Brain microvascular endothelial cell (primary cell): ENCODE measurements around the gene ETF1.

Experiments used
- DNase-seq: peaks from one replicate; pipeline ENCODE4 v3.0.0-alpha.2; 2020
- H3K27ac ChIP-seq: fragments of 250-450 bp; sonication (Bioruptor Pico); 2 replicates; pipeline ENCODE4 v1.5.1; 2020; ENCODE audit warnings: mild to moderate bottlenecking, moderate library complexity
- H3K27me3 ChIP-seq: fragments of 250-450 bp; sonication (Bioruptor Pico); replicated peaks from 2 replicates; pipeline ENCODE4 v1.5.1; 2020; ENCODE audit warnings: mild to moderate bottlenecking
- H3K36me3 ChIP-seq: fragments of 250-450 bp; sonication (Bioruptor Pico); replicated peaks from 2 replicates; pipeline ENCODE4 v1.5.1; 2020; ENCODE audit warnings: mild to moderate bottlenecking
- H3K4me3 ChIP-seq: 2 replicates; pipeline ENCODE4 v1.5.1; 2011; ENCODE audit warnings: low read depth, mild to moderate bottlenecking, control low read depth, low read length, moderate library complexity
- in situ Hi-C: cut with HindIII; loops from 2 replicates; pipeline ENCODE4 v1.10.0; 2017; ENCODE audit warnings: low sequenced_read_pairs, low pct_ligation_motif_present
- TF ChIP-seq, protein P1 (sequence below): IDR thresholded peaks from 2 replicates; pipeline ENCODE4 v1.5.1; 2011; ENCODE audit warnings: low read depth, mild to moderate bottlenecking, moderate library complexity, low read length, control low read depth, inconsistent platforms; ENCODE audit errors: missing control alignments

The ETF1 gene

DNA sequence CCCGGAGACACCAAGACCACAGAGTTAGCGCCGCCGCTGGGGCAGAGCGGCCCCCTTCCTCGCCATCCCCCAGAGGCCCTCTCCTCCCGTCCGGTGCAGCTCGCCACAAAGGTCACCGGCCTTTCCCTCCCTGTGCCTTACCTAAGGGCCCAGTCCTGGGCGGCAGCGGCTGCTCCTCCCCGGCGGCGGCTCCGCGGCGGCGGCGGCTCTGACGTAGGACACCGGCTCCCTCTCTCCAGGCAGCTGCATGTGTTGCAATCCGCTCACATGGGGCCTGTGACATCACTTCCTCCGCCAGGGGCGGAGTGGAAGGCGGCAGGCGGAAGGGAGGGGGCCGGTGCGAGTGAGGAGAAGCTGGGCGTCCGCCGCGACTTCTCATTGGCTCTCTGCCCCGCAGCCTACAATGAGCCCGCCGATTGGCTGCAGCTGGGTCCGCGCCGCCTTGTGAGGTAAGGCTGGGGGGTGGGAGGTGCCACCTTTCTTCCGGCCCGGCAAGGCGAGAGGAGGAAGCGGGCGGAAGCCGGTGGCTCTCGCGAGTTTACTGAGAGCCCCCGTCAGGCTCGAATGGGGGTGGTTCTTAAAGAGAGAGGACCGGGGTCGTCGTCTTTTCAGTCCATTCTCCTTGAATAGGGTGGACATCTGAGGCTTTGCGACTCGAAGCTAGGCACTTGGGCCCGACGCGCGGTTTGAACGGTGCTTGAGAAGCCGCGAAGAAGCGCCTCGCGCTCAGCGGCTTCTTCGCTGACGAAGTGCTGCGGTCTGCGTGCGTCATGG, at the start of gene ETF1:
TSS of gene ETF1 (minus strand) at position 281 of the 774 bp plus-strand sequence. CDS start 318 bp downstream, outside the sequence.
- TF ChIP-seq, protein P1, sequence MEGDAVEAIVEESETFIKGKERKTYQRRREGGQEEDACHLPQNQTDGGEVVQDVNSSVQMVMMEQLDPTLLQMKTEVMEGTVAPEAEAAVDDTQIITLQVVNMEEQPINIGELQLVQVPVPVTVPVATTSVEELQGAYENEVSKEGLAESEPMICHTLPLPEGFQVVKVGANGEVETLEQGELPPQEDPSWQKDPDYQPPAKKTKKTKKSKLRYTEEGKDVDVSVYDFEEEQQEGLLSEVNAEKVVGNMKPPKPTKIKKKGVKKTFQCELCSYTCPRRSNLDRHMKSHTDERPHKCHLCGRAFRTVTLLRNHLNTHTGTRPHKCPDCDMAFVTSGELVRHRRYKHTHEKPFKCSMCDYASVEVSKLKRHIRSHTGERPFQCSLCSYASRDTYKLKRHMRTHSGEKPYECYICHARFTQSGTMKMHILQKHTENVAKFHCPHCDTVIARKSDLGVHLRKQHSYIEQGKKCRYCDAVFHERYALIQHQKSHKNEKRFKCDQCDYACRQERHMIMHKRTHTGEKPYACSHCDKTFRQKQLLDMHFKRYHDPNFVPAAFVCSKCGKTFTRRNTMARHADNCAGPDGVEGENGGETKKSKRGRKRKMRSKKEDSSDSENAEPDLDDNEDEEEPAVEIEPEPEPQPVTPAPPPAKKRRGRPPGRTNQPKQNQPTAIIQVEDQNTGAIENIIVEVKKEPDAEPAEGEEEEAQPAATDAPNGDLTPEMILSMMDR: no peak
- H3K27me3 ChIP-seq: no peaks in the 10 kb centered on the region
- in situ Hi-C loops: no loop called here
- peak; percentile 100 for DNase-seq
- H3K27ac ChIP-seq: peak within 1 kb of the TSS; percentile 99
- peak within 1 kb of the TSS; percentile 99 for H3K4me3 ChIP-seq
- H3K36me3 ChIP-seq: peaks cover 7% of the 10 kb centered on the region

DNA sequence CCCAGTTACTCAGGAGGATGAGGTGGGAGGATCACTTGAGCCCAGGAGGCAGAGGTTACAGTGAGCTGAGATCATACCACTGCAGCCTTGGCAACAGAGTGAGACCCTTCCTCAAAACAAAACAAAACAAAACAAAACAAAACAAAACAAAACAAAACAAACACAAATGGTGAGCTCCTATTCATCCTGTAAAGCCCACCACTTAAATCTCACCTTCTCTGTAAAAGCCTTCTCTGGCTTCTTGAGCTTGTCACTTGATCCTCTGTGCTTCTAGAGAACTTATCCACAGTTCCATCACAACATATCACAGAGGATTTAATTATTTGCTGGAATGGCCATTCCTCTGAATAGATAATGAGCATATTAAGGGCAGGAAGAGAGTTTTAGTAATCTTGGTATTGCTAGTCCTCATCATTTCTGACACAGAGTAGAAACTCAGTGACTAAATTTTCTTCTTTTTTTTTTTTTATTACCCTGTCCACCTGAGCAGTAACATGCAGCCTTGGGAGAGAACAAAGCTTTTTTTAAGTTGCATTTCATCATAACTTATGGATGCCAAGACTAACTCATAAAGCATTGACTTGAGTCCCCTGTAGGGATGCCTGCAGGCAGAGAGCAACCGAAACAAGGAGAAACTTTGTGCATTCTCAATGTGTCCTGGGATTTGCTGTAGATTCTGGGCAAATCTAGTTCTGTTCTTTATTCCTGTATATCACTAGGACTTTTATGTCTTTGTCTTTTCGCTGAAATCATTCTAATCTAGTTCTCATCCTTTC, 45.2 kb upstream of the ETF1 start:
- TF ChIP-seq, protein P1: no peak
- no peaks in the 10 kb centered on the region for H3K36me3 ChIP-seq
- H3K27me3 ChIP-seq: no peaks in the 10 kb centered on the region
- DNase-seq: no peak
- no peak overlapping the region for H3K27ac ChIP-seq
- in situ Hi-C loops: no loop called here
- no peak overlapping the region for H3K4me3 ChIP-seq

DNA sequence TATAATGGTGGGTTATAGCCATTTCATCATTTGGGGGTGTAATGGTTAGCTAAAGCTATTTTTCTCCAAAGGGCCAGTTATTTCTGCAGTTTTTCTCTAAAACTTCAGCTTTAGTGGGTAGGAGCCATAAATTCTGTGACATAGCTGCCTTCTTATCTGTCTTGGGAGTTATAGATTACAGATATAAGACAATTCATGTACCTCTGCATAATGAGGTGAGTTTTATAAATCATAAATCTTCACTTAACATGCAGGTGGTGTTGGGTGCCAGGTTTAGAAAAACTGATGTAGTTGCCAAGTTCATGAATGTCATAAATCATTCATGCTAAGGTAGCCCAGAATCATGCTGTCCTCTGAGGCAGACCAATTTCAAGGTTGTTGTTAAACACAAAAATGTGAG, 42.1 kb upstream of the ETF1 start:
- TF ChIP-seq, protein P1: no peak
- Histone ChIP-seq H3K27ac (no peak overlapping the region), H3K4me3 (no peak overlapping the region), H3K36me3 (no peaks in the 10 kb centered on the region), H3K27me3 (no peaks in the 10 kb centered on the region)
- in situ Hi-C loops: no loop called here
- no peak for DNase-seq

DNA sequence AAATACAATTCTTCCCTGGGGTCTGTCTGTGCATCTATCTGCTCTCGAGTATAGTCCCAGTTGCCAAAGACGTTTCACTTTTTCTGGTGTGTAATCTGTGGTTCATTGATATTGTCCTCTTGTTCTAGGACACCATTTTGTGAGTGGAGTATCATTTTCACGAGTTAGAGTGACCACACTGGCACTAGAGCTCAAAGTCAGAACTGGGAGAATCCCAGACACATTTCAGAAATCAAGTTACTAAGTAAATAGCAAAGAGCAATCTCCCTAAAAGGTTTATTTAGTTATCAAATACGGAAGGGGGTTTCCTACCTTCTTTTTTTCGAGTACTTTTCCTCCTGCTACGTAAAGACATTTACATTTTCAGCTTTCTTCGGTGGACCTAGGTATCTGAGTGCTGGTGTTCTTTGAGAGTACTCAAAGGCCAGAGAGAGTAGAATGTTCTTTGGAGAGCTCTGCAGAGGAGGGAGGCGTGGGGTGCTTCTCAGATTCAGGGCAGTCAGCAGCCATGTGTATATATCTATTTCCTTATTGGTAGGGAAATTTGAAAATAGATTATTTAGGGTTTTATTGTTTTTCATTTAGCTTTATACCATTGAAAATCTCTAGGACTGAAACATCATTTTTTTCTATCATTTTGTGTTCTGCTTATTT, 41.1 kb upstream of the ETF1 start:
- H3K27me3 ChIP-seq: no peaks in the 10 kb centered on the region
- H3K36me3 ChIP-seq: no peaks in the 10 kb centered on the region
- no peak overlapping the region for H3K4me3 ChIP-seq
- H3K27ac ChIP-seq: no peak overlapping the region
- in situ Hi-C loops: no loop called here
- DNase-seq: no peak
- TF ChIP-seq, protein P1: no peak

DNA sequence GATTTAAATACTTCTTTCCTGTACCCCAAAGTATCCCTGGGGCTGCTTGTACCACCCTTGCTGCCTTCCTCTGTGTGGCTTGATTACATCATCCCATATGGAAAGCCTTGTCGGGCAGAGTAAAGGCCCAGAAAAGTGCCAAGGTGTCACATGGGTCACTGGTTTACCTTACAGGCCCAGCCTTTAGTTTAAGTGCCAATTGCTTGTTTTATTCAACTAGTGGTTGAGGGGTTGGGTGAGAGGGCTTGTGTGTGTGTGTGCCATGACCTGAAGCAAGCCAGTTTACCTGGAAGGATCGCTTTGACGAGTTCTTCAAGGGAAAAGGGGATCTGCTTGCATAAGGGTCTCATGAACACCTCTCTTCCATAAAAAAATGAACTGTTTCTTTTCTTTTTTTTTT, 39.9 kb upstream of the ETF1 start:
- TF ChIP-seq, protein P1: no peak
- no peaks in the 10 kb centered on the region for H3K27me3 ChIP-seq
- H3K27ac ChIP-seq: no peak overlapping the region
- in situ Hi-C loops: no loop called here
- H3K4me3 ChIP-seq: no peak overlapping the region
- H3K36me3 ChIP-seq: no peaks in the 10 kb centered on the region
- no peak for DNase-seq
